ENCODE results near the gene USP10.

Gene USP10

DNA sequence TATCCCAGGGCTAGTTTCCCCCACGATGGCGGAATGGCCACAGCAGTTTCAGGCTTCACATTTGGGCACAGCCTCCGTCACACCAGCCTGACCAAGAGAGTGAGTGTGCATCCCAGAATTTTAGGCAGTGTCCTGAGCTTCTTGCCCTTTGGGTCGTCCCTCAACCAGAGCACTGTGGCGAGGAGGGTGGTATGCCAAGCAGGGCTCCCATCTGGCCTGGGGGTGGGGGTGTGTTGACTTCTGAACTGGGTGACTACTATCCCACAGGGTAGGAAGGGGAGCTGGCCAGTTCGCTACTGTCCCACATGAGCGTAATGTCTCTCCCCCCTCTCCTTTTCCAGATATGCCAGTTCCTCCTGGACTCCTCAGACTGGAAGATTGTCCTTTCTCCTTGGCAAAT, 16.1 kb downstream of the USP10 start:
- in situ Hi-C loops (cut with MboI; ENCODE audit: low pct_unique_long_range_greater_than_20kb, low sequenced_read_pairs, unreplicated experiment) = no loop called here
- no peak for DNase-seq (ENCODE audit: low spot score)
- TF ChIP-seq, protein P1, sequence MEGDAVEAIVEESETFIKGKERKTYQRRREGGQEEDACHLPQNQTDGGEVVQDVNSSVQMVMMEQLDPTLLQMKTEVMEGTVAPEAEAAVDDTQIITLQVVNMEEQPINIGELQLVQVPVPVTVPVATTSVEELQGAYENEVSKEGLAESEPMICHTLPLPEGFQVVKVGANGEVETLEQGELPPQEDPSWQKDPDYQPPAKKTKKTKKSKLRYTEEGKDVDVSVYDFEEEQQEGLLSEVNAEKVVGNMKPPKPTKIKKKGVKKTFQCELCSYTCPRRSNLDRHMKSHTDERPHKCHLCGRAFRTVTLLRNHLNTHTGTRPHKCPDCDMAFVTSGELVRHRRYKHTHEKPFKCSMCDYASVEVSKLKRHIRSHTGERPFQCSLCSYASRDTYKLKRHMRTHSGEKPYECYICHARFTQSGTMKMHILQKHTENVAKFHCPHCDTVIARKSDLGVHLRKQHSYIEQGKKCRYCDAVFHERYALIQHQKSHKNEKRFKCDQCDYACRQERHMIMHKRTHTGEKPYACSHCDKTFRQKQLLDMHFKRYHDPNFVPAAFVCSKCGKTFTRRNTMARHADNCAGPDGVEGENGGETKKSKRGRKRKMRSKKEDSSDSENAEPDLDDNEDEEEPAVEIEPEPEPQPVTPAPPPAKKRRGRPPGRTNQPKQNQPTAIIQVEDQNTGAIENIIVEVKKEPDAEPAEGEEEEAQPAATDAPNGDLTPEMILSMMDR (IDR thresholded peaks at IDR 0.05; ENCODE audit: extremely low read depth, insufficient read depth, missing control alignments) = no peak

DNA sequence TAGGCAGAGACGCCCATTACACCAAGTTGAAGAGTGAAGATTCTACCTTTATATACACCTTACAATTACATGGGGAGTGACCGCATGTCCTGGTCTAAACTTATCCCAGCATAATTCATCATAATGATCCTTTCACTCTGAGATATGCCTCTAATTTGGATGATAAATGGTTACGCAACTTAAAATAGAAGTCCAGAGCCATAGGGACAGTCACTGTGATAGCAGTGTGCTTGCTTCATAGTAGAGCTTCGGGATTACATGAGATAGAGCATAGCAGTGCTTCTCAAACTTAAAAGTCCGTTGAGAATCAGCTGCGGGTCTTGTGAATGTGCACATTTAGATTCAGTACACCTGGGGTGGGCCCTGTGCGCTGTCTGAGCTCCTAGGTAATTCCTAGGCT, 16.9 kb downstream of the USP10 start:
- no peak for DNase-seq (ENCODE audit: low spot score)
- in situ Hi-C loops (cut with MboI; ENCODE audit: low pct_unique_long_range_greater_than_20kb, low sequenced_read_pairs, unreplicated experiment) = no loop called here
- TF ChIP-seq, protein P1 (IDR thresholded peaks at IDR 0.05; ENCODE audit: extremely low read depth, insufficient read depth, missing control alignments) = no peak

DNA sequence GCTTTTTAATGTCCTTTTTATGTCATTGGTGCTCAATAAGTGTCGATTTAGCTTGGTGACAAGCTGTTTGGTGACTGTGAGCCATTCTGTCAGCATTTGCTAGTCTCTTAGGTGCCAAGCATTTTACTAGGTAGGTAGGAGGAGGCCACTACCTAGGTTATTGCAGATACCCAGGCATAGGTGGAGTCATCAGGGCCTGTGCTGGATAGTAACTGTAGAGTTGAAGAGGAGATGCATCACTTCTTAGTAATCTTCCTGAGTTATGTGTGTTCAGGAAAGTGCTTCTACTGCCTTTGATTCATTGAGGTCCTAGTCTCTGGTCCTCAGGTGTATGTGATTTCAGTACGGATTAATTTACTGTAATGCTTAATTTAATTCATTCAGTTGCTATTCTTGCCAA, 17.7 kb downstream of the USP10 start:
- TF ChIP-seq, protein P1 (IDR thresholded peaks at IDR 0.05; ENCODE audit: extremely low read depth, insufficient read depth, missing control alignments) = no peak
- in situ Hi-C loops (cut with MboI; ENCODE audit: low pct_unique_long_range_greater_than_20kb, low sequenced_read_pairs, unreplicated experiment) = no loop called here

DNA sequence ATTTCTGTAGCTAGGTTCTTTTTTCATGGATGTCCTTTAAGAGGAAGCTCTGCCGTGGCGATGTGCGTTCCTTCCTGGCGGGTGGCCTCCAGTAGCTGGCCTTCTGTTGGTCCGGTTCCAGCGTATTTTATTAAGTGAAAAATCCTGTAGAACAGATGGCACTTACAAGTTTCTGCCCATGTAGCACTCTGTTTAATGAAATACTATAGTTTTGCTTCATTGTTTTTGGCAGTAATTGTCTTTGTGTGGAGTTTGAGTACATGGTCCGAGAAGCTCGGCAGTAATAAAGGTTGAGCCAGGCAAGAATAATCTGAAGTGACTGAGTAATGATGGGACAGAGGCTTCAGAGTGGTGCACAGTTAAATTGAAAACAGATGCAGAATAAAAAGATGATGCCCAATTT, 20.4 kb downstream of the USP10 start:
- in situ Hi-C loops (cut with MboI; ENCODE audit: low pct_unique_long_range_greater_than_20kb, low sequenced_read_pairs, unreplicated experiment) = no loop called here
- no peak for DNase-seq (ENCODE audit: low spot score)
- TF ChIP-seq, protein P1 (IDR thresholded peaks at IDR 0.05; ENCODE audit: extremely low read depth, insufficient read depth, missing control alignments) = no peak

More for the DNA sequence above, 17.7 kb downstream of the USP10 start:
- no peak for DNase-seq (ENCODE audit: low spot score)

DNA sequence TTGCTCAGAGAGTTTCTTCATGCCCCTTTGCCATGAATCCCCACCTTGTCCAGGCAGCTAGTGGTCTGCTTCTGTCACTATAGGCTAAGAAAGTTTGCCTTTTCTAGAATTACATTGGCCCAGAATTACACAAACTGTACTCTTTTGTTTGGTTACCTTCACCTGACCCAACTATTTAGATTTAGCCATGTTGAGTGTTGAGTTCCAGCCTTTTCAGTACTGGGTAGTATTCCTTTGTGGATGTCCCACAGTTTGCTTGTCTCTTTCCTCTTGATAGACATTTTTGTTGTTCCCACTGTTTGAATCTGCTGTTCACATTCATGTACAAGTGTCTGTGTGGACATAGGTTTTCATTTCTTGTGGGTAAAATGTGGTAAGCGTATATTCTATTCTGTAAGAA, 22.3 kb downstream of the USP10 start:
- DNase-seq (ENCODE audit: low spot score) = no peak
- in situ Hi-C loops (cut with MboI; ENCODE audit: low pct_unique_long_range_greater_than_20kb, low sequenced_read_pairs, unreplicated experiment) = no loop called here
- TF ChIP-seq, protein P1 (IDR thresholded peaks at IDR 0.05; ENCODE audit: extremely low read depth, insufficient read depth, missing control alignments) = no peak

DNA sequence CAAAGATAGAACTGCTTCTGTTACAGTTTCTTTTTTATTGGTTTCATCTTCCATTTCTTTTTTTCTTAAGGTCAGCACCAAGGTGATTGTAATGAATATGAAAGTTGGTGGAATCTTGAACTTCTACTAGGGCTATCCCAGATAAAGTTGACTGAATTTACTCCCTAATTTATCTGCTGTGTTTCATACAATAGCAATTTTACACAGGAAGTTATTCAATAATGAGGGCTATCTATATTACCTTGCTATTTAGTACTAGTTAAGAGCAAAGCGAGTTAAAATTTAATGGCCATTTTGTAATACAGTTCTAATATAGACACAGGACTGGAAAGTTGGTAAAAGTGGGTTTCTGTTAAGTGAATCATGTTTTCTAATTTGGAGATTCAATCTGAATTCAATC, 24.1 kb downstream of the USP10 start:
- no peak for DNase-seq (ENCODE audit: low spot score)
- in situ Hi-C loops (cut with MboI; ENCODE audit: low pct_unique_long_range_greater_than_20kb, low sequenced_read_pairs, unreplicated experiment) = no loop called here
- TF ChIP-seq, protein P1 (IDR thresholded peaks at IDR 0.05; ENCODE audit: extremely low read depth, insufficient read depth, missing control alignments) = no peak

All from GM13977 (cell line).